MV-4-11 (cell line): ENCODE measurements around the gene UBE2D2.

Experiments
- DNase-seq: peaks from one replicate; lab custom pipeline; 2025; lab: John Stamatoyannopoulos, UW

Gene UBE2D2

DNA sequence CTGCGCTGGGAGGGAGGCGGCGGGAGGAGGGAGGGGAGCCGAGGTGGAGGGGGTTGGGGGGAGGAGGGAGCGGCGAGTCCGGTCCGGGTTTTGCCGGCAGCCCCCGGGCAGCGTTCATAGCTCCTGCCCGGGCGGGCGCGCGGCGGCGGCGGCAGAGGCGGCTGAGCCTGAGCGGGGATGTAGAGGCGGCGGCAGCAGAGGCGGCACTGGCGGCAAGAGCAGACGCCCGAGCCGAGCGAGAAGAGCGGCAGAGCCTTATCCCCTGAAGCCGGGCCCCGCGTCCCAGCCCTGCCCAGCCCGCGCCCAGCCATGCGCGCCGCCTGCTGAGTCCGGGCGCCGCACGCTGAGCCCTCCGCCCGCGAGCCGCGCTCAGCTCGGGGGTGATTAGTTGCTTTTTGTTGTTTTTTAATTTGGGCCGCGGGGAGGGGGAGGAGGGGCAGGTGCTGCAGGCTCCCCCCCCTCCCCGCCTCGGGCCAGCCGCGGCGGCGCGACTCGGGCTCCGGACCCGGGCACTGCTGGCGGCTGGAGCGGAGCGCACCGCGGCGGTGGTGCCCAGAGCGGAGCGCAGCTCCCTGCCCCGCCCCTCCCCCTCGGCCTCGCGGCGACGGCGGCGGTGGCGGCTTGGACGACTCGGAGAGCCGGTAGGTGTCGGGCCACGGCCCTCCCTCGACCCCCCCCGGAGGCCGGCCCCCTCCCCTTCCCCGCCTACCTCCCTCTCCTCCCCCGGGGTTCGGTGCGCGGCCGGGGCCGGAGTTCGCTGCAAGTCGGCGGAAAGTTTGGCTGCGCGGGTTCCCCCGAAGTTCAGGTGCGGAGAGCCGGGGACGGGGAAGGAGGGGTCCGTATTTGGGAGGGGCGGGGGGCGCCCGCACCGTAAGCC is 87.3 kb downstream of the UBE2D2 start, which contains the start of gene CXXC5:
Gene CXXC5 (plus strand): TSS at position 145 of the 877 bp plus-strand sequence. CDS start 32,175 bp downstream, outside the sequence.
- peak; percentile 59 for DNase-seq

DNA sequence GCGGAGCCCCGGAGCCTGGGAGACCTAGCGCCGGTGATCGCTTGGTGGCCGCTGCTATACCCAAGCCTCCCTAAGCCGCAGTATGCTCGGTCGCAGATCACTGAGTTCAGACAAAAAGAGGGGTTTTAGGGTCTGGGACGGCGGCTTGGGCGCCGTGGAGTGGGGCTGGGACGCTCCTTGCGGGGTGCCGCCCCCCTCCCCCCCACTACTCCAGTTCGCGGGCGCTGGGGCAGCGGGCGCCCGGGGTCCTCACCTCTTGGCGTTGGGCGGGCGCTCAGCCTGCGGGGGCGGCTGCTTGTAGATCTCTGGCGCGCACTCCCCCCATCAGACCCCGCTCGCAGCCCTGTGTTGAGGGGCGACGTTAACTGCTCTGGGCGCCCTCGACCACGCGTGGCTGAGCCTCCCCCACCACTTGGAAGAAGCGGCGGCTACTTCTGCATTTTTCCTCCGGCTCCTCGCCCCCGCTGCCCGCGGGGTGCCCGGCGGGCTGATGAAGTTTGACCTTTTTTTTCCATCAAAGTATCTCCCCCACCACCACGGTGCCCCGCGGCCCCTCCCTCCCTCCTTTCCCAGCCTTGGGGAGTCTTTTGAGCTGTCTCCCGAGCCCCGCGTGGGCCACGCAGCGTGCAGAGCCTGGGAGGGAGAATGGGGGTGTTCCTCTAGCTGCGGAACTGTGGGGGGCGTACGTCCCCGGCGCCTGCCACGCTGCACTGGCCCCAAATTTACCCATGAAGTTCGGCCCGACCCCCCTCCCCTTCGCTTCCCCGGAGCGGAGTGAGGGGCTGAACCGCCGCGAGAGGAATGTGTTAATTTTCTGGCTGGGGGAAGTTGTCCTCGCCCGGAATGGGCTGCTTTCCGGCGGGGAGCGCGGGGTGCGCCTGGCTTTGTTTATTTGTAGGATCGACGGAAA is 88.2 kb downstream of the UBE2D2 start:
- peak; percentile 38 for DNase-seq

DNA sequence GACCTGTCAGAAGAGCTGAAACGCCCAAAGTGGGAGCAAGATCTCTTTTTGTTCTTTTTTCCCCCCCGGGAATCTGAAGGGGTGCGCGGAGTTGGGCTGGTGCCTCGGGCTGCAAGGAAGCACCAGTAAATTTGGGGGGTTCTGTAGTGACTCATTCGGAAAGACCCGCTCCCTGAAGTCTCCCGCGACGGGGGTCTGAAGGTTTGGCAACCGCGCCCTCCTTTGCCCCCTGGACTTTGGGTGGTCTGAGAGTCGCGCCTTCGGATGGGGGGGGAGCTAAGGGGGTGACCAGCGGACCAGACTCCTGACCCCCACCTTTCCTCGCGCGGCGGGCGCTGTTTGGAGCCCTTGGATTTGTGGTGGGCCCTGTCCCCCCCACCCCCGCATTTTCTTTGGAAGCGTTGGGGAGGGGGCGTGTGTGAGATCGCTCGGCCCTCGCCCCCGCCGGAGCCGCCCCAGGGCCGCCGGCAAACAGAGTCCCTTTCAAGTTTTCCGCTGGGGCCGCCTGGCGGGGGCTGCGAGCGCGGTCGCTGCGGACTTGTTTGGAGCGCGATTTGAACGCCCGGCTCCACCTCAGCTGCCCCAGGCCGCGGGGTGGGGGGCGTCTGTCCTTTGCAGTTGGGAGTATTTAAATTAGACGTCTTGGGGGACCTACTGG is 89.0 kb downstream of the UBE2D2 start:
- DNase-seq: peak; percentile 12

DNA sequence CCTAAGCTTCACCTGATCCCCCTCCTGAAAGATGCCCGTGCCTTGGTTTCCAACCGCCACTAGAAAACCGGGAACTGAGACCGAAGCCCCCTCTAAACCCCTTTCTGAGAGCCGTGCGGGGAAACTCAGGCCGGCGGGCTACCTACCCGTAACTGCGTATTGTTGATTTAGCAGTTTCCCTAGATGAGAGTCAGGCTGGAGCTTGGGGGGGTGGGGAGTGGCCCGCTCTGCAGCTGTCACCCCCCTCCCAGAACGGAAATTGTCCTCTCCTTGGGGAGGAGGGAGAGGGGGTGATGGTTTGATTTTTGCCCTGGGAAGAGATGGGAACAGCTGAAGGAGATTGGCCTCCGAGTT is 89.5 kb downstream of the UBE2D2 start:
- DNase-seq: peak; percentile 12

DNA sequence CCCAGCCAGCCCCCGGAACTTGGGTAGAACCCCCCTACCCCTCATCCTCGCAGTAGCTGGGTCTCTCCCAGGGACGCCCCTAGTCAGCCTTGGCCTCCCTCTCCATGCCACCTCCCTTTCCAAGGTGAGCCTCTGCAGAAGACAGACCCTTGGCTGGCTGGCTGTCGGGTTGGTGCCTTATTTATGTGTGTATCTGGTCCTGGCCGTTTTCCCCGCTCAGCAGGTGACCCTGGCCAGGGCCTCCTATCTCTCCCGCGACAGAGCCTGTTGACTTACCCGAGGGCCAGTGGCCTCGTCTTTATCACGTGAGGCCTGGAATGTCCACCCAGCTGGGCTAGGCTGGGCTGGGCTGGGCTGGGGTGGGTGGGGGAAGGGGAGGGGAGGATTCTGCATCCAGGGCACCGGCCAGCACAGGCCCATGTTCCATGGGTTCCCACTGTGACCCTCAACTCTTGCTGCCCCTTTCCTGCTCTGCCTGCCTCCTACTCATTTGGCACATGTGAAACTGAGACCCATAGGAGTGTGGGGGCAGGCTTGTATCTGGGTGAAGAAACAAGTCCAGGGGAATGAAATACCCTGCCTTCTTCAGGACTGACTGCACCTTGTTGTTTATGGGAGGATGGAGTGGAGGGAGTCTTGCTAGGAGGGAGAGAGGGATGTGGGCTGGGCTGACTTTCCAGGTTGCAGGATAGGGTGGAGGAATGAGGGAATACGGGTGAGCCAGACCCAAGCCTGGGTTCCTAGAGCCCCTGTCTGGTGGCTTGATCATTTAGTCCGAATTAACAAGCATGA is 90.1 kb downstream of the UBE2D2 start:
- DNase-seq: no peak

DNA sequence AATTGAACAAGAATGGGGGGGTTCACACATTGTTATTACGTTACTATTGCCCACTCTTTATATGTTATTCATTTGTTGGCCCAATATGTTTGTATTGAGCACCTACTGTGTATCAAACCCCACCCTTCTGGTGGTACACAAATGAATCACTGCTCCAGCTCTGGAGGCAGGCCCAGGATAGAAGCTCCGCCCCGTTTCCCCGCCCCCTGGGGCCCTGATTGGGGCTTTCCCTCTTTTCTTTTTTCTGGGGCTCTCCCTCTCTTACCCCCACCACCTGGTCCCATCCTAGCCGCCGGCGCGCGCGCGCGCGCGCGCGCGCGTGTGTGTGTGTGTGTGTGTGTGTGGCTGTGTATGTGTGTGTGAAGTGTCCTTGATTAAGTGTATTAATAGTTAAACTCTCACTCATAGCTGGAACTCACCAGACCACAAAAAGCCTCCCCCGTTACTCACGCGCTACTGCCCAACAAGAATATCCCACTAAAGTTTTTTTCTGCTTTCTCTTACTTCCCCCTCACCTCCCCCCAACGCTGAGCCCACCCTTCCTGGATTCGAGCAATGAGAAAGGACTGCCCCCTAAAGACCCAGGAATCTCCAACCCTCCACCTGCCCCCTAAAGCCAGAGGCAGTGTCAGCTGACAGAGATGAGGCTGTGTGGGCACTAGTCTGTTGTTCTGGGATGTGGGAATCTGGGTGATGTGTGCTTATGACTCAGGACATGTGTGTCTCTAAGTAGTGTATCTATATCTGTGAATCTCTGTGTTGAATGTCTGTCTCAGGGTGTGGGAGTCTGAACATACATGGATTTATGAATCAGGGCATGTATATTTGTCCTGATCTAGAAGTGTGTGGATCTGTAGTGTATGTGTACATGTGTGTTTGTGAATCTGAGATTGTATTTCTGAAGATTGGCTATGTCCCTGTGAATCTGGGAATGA is 91.0 kb downstream of the UBE2D2 start:
- DNase-seq: peak; percentile 68

DNA sequence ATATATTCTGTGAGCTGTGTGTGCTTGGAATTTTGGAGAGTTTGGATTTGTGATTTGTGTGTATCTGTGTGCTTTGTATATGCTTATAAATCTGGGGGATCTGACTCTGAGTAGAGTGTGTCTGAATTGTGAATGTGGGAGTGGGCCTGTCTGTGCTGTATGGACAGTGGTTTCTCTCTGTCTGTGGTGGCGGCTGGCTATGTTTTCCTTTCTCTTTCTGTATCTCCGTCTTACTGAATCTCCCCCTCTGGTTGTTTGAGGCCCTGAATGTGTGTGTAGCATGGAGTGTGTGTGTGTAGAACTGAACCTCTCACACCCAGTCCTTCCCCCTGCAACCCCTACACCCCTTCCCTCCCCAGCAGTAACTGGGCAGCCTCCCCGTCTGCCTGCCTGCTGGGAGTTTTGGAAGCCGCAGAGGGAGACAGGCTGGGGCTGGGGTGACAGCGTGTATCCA is 91.7 kb downstream of the UBE2D2 start:
- no peak for DNase-seq

DNA sequence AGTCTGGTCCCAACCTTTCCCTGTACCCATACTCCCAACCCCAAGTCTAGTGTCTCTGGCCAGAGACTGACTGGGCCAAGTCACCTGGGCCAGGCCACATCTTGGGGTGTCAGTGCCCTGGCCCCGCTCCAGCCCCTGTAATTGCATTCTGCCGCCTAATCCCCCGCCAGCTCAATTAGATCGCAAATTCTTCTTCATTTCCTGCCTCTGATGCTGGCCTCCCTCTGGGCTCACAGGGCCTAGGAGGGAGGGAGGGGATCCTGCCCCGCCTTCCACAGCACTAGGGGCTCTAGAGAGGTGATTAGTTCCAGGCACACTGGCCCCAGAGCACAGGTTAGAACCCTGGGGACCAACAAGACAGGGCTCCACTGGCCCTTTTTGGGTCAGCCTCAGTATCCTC is 92.5 kb downstream of the UBE2D2 start:
- no peak for DNase-seq

DNA sequence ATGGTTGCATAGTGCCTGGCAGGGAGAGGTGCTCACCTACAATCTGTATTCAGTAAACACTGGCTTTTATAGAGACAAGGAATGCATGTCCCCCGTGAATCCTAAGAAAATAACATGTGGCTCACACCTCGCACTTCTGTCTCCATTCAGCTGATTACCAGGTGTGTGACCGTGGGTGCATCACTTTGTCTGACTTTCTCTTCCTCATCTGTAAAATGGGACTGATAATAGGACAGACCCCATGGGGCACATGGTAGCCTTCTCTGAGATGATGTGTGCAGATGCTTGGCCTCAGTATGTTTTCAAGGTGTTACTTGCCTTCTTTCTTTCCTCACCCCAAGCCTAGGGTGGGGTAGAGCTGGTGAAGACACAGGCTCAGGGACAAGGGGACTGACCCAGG is 93.3 kb downstream of the UBE2D2 start:
- no peak for DNase-seq

DNA sequence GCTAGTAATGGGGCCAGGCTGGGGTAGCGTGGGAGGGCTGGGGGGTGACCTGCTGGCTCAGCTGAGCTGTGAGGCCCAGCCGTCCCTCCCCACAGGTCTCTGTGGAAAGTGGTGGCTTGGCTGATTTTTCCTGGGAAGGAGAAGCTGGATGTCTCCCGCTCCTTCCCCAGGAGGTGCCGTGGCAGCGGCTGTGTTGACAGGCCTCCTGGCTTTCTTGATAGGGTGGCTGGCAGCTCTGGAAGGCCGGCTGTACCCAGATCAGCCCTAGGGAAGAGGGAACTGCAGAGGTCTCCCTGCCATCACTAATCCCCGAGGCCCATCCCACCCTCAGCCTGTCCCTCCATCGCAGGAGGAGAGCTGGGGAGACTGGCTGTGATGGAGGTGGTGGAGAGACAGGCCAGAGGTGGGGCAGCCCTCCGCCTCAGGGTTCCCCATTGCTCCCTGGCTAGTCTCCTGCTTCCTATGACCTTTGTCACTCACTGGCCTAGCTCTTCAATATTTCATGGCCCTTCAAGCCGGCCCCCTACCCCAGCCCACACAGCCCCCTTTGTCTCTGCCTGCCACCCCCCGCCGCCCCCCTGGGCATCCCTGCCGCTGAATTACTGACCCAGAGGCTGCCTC is 93.8 kb downstream of the UBE2D2 start:
- no peak for DNase-seq

DNA sequence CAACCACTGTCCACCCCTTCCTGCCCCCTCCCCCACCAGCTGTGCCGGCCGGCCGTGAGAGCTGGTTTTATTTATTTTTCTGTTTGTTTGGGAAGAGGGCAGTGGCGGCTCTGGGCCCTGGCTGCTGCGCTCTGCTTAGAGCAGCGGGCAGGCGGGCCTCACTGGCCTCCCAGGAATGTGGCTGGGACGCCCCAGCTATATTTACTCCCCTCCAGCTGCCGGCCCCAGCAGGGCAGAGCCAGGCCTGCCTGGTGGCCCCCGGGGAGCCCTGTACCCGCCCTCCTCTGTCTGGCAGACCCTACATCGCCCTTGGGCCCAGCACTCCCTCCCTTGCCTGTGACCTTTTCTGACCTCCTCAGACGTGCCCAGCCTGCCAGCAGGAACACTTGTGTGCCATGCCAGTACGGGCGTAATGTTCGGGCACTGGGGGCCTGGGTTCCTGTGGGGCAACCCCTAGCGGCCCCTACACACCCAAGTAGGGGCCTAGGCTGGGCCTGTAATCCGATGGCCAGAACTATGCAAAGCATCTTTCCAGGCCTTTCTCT is 94.7 kb downstream of the UBE2D2 start:
- DNase-seq: no peak

DNA sequence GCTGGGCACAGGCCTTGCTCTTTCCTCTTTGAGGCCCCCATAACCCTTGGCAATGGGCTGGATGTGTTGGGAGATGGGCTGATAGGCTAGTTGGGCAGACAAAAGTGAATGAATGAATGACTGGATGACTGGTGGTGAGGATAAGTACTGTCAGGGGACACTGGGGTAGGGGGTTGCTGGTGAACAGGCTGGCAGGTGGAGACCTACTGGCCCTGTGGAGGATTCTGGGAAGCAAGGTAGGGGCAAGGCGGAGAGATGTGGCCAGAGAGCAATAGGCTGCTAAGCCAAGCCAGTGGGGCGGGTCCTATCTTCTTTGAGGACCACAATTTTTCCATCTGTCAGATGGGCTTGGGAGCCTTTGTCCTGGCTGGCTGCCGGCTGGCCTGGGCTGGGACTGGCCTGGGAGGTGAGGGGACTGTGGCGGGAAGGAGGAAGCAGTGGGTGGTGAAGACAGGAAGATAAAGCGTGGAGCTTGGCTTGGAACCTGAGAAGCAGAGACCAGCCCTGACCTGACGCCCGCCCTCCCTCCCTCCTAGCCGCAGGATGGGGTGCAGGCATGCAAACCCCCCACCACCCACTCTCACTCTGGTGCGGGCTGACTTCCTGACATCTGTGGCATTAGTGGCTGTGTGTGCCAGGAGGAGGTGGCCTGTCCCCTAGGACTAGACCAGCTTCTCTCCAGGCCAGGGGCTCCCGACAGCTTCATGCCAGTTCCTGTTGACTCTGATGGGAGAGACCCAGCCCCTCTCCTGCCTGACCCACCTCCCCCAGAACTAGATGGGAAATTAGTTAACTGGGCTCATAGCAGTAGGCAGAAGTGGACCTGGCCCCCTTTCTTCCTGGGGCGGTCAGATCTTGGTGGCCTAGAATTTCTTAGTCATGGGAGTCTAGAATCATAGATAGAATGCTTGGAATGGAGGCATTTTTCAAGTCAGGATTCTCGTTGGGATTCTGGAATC is 96.5 kb downstream of the UBE2D2 start:
- peak; percentile 50 for DNase-seq

DNA sequence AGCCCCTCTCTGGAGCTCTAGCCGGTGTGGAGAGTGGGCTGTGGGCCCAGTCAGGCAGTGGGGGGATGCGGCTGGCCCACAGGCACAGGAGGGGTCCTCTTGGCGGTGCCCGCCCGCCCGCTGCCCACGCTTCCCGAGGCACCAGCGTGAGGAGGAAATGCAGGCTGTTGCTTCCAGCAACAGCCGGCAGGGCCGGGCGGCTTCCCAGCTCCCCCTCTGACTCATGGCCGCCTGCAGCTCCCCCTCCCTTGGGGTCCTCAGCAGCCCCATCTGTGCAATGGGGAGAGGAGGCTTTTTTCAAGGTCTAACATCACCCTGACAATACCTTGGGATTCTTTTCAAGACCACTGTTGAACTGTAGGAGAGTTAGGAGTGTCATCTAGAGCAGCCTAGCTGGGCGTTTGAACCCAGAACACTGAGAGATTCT is 97.4 kb downstream of the UBE2D2 start:
- no peak for DNase-seq

DNA sequence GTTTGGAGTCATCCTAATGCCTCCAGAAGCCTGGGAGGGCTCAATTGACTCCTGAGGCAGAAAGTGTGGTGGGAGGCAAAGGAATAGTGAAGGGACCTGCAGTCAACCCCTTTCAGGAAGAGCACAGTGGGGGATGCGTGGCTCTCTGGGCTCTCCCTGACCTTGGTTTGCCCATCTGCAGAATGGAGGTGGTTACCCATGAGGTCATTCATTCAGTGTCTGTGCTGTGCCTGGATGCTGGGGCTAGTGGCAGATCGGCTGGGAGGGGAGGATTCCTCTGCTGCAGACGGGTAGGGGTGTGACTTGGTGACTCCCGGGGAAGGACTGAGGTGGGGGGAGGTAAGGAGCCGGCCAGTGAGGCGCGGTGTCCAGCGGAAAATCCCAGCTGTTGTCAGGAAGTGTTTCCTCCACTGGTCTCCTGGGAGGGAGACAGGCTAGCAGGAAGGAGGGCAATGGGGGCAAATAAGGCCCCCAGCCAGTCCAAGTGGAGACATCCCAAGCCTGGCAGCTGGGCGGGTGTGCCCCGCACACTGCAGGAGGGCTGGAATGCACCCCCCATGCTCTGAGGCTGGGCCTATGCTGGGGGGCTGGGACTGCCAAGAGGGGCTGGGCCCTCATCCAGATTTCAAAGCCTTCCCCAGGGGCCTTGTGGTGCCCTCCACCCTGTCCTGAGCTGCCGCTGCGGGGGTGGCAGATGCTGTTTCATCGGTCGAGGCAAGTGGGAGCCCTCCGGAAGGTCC is 98.0 kb downstream of the UBE2D2 start:
- DNase-seq: no peak

DNA sequence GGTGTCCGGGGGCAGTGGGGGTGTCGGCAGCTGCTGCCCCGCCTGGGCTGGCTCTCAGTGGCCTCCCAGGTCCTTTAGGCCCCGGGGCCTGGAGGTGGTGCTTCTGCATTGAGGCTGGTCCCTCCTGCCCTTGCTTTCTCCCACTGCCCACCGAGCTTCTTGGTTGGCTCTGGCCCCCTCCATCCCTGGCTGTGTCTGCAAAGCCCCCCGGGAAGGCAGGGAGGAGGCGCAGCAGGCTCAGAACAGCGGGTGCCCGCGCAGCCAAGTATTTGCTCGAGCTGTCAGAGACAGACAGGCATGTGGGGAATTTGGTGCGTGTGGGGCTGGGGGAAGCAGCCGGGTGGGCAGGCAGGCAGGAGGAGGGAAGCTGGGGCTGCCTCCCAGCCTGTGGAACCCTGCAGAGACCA is 98.6 kb downstream of the UBE2D2 start:
- no peak for DNase-seq

DNA sequence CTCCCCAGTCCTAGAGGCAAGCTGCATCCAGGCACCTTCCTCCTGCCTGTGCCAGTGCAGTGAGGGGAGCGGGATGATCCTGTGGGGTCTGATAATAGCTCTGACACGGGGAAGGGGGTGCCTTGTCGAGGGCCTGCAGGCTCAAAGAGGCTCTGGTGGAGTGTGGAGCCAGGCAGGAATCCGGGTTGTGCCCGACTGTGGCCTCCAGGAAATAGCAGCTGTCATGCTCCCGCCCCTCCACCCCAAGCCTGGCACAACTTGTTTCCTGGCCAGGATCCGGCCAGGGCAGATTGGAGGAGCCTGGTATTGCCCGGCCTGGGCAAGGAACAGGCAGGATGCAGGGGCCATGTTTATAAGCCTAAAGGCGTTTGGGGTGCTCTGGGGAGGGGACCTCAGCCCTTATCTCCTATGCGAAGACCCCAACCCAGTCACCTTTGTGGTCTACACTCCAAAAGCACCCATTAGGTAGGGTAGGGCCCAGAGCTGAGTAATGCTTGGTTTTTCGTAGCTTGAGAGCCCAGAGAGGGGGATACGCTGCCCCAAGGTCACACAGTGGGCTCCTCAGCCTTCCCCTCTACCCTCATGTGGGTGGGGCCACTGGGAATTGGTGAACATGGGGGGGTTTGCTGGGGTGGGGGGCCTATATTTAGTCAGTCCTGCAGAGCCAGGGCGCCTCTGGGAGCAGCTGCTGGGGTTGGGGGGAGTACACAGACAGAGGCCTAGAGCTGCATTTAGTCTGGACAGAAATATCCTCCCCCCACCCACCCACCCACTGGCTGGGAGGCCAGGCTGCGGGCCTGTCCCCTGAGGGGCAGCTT is 99.2 kb downstream of the UBE2D2 start:
- peak; percentile 41 for DNase-seq
